ENCODE data around the gene CDX1.

CDX1 gene

DNA sequence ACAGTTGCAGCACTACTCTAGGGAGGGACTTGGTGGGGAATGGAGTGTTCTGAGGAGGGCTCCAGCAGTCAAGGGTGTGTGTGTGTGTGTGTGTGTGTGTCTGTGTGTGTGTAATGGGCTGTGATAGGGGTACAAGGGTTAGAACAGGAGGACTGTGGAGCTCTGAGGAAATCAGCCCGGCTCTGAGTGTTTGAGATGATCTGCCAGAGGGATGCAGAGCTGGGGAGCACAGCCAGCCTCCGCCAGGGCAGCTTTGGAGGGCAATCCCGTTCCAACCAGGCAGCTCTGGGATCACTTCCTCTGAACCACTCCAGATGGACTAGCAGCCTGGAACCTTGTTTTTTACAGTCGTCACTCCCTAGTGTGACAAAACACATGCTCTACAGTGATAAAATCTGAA lies 20.3 kb downstream of the CDX1 start:
- no peaks in the 10 kb centered on the region for H3K9me3 ChIP-seq (ENCODE audit: control insufficient read depth, low read length)
- H3K79me1 ChIP-seq (replicated peaks; ENCODE audit: low read length, poor library complexity, severe bottlenecking) = no peaks in the 10 kb centered on the region
- no peak overlapping the region for H2AFZ ChIP-seq (ENCODE audit: low read depth, low read length)
- no peak overlapping the region for H3K4me2 ChIP-seq (ENCODE audit: low read length, poor library complexity, severe bottlenecking)
- no peak overlapping the region for H2BK15ac ChIP-seq (ENCODE audit: low read depth, poor library complexity, severe bottlenecking)
- WGBS = 63% methylated on average over 3 of the region's 4 CpGs
- H3K27ac ChIP-seq (ENCODE audit: low read length, poor library complexity, severe bottlenecking) = no peak overlapping the region
- H4K91ac ChIP-seq (ENCODE audit: low read length) = no peak overlapping the region
- no peak overlapping the region for H3K14ac ChIP-seq (ENCODE audit: low read length in 2 of 2)
- no peak overlapping the region for H2BK12ac ChIP-seq (ENCODE audit: low read length in 2 of 2)
- no peaks in the 10 kb centered on the region for H3K36me3 ChIP-seq (ENCODE audit: control insufficient read depth in 1 of 2, insufficient read depth in 2 of 2, low read depth in 1 of 2, low read length in 2 of 2)
- H3K18ac ChIP-seq (ENCODE audit: low read depth in 1 of 2, low read length in 2 of 2) = no peak overlapping the region
- DNase-seq = no peak
- no peak overlapping the region for H3K4ac ChIP-seq (ENCODE audit: low read depth in 1 of 2, low read length in 2 of 2)
- no peak overlapping the region for H3K9ac ChIP-seq (ENCODE audit: low read length)
- peaks cover 38 to 47% of the 10 kb centered on the region in 2 experiments for H3K27me3 ChIP-seq (ENCODE audit: control insufficient read depth in 1 of 2, insufficient read depth in 1 of 2, low read length in 2 of 2)
- H3K4me3 ChIP-seq (ENCODE audit: insufficient read depth in 1 of 2, low read depth in 1 of 2, low read length in 2 of 2) = no peak overlapping the region
- H3K23ac ChIP-seq (ENCODE audit: low read length in 2 of 2) = no peak overlapping the region
- H4K8ac ChIP-seq (ENCODE audit: low read length) = no peak overlapping the region
- H2AK5ac ChIP-seq (ENCODE audit: low read length, severe bottlenecking) = no peak overlapping the region
- no peak overlapping the region for H2BK5ac ChIP-seq (ENCODE audit: low read depth, low read length, poor library complexity, severe bottlenecking)
- H3K4me1 ChIP-seq (ENCODE audit: control insufficient read depth, insufficient read depth, low read depth, low read length) = peaks cover 11% of the 10 kb centered on the region
- H2BK120ac ChIP-seq (ENCODE audit: low read depth, low read length) = no peak overlapping the region

DNA sequence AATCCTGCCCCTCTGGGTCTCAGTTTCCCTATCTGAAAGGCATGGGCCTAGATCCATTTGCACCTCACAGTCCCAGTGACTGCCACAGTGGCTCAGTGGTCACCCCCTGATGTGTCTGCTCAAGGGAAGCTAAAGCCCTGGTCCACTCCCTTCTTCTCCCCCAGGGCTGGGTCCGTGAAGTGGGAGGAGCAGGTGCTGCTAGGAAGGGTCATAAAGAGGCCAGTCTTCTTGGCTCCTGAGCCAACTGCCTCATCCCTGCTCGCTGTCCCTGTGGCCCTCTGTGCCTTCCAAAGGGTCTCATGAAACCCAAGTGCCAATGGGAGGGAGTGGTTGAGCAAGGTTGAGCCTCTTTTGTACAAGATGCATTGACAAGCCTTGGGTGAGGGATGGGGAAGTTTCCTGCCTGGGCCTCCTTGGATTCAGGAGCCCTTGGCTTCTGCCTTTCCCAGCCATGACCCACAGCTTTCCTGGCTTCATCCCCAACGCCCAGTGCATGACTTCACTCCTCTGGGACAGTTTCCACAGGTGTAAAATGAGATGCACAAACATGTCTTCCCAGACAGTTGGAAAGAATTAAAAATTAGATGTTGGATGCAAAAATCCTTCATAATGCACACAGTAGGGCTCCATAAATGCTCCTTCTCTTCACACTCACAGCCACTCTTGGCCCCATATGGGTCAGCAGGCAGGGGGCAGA lies 21.7 kb downstream of the CDX1 start:
- no peak overlapping the region for H2BK5ac ChIP-seq (ENCODE audit: low read depth, low read length, poor library complexity, severe bottlenecking)
- H3K27ac ChIP-seq (ENCODE audit: low read length, poor library complexity, severe bottlenecking) = no peak overlapping the region
- H3K79me1 ChIP-seq (replicated peaks; ENCODE audit: low read length, poor library complexity, severe bottlenecking) = no peaks in the 10 kb centered on the region
- H3K4me3 ChIP-seq (ENCODE audit: insufficient read depth in 1 of 2, low read depth in 1 of 2, low read length in 2 of 2) = no peak overlapping the region
- H3K18ac ChIP-seq (ENCODE audit: low read depth in 1 of 2, low read length in 2 of 2) = no peak overlapping the region
- H3K4me2 ChIP-seq (ENCODE audit: low read length, poor library complexity, severe bottlenecking) = no peak overlapping the region
- no peaks in the 10 kb centered on the region for H3K9me3 ChIP-seq (ENCODE audit: control insufficient read depth, low read length)
- no peak overlapping the region for H3K14ac ChIP-seq (ENCODE audit: low read length in 2 of 2)
- H3K4me1 ChIP-seq (ENCODE audit: control insufficient read depth, insufficient read depth, low read depth, low read length) = peaks cover 11% of the 10 kb centered on the region
- H3K23ac ChIP-seq (ENCODE audit: low read length in 2 of 2) = no peak overlapping the region
- H3K9ac ChIP-seq (ENCODE audit: low read length) = no peak overlapping the region
- 78% methylated on average over 3 of the region's 3 CpGs for WGBS
- H4K8ac ChIP-seq (ENCODE audit: low read length) = no peak overlapping the region
- H2BK15ac ChIP-seq (ENCODE audit: low read depth, poor library complexity, severe bottlenecking) = no peak overlapping the region
- no peak overlapping the region for H4K91ac ChIP-seq (ENCODE audit: low read length)
- no peak overlapping the region for H2AK5ac ChIP-seq (ENCODE audit: low read length, severe bottlenecking)
- H3K36me3 ChIP-seq (ENCODE audit: control insufficient read depth in 1 of 2, insufficient read depth in 2 of 2, low read depth in 1 of 2, low read length in 2 of 2) = no peaks in the 10 kb centered on the region
- no peak overlapping the region for H2BK12ac ChIP-seq (ENCODE audit: low read length in 2 of 2)
- H2AFZ ChIP-seq (ENCODE audit: low read depth, low read length) = no peak overlapping the region
- H3K4ac ChIP-seq (ENCODE audit: low read depth in 1 of 2, low read length in 2 of 2) = no peak overlapping the region
- no peak overlapping the region for H2BK120ac ChIP-seq (ENCODE audit: low read depth, low read length)
- peaks cover 52 to 60% of the 10 kb centered on the region in 2 experiments for H3K27me3 ChIP-seq (ENCODE audit: control insufficient read depth in 1 of 2, insufficient read depth in 1 of 2, low read length in 2 of 2)
- DNase-seq = no peak

DNA sequence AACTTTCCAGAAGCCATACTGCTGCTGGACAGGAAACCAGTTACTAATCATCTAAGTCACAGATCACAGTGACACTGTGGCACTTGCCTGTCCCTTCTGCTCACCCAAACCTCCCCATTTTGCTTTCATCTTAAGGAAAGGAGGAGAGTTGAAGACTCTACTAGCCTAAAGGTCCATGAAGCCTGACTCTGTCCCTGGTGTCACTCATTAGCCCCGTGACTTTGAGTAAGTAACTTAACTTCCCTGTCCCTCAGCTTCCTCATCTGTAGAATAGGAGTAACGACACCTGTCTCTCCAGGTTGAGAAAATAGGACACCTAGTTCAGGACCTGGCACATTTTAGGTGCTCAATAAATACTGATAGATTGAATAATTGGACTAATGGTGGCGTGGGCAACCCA lies 22.7 kb downstream of the CDX1 start:
- WGBS = 63% methylated on average over 3 of the region's 3 CpGs
- H3K79me1 ChIP-seq (replicated peaks; ENCODE audit: low read length, poor library complexity, severe bottlenecking) = no peaks in the 10 kb centered on the region

DNA sequence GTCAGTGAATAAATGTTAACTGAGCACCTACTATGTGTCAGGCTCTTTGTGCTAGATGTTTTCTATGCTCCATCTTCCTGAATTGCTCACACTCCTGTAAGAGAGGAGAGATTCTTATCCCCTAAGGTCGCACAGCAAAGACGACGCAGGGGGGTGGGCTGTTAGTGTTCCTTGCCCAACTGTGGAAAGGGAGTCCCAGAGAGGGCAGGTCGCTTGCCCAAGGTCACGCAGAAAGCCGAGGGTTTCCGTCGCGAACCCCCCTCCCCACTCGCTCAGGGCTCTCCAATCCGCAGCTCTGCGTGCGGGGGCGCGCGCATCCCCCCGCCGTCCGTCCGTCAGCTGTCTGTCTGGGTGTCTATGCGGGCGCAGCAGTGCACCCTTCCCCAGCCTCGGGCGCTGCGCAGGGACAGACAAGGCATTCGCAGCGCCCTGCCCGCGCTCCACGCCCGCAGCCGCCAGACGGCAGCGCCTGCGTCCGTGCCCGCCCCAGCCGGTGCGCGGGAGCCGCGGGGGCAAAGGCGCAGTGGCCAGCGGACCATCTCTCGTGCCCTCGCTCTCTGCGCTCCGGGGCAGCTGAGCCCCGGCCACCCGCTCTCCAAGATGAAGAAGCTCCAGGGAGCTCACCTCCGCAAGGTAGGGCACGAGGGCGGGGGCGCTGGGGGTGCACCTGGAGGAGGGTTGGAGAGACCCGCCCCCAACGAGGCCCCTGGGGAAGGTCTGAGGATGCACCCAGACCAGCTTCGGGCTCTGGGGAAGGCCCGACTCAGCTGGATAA lies 23.3 kb downstream of the CDX1 start, which contains the start of gene SLC6A7:
SLC6A7 (plus strand) TSS at position 335 of the 775 bp plus-strand sequence; CDS start at position 601, 266 bp downstream.
- H2AK5ac ChIP-seq (ENCODE audit: low read length, severe bottlenecking) = no peak within 1 kb of the TSS
- no peak within 1 kb of the TSS for H2BK12ac ChIP-seq (ENCODE audit: low read length in 2 of 2)
- H4K91ac ChIP-seq (ENCODE audit: low read length) = no peak within 1 kb of the TSS
- H3K4me2 ChIP-seq (ENCODE audit: low read length, poor library complexity, severe bottlenecking) = peak within 1 kb of the TSS; percentile 45
- H3K4ac ChIP-seq (ENCODE audit: low read depth in 1 of 2, low read length in 2 of 2) = no peak within 1 kb of the TSS
- H4K8ac ChIP-seq (ENCODE audit: low read length) = no peak within 1 kb of the TSS
- no peak for DNase-seq
- WGBS = 3% methylated on average over 55 of the region's 58 CpGs
- H2BK15ac ChIP-seq (ENCODE audit: low read depth, poor library complexity, severe bottlenecking) = no peak within 1 kb of the TSS
- peak within 1 kb of the TSS in 1 of 2 experiments; percentile 36 for H3K14ac ChIP-seq (ENCODE audit: low read length in 2 of 2)
- H3K18ac ChIP-seq (ENCODE audit: low read depth in 1 of 2, low read length in 2 of 2) = no peak within 1 kb of the TSS
- H3K79me1 ChIP-seq (replicated peaks; ENCODE audit: low read length, poor library complexity, severe bottlenecking) = no peaks in the 10 kb centered on the region
- no peak within 1 kb of the TSS for H2AFZ ChIP-seq (ENCODE audit: low read depth, low read length)
- peaks cover 11% of the 10 kb centered on the region for H3K4me1 ChIP-seq (ENCODE audit: control insufficient read depth, insufficient read depth, low read depth, low read length)
- peaks cover 55 to 61% of the 10 kb centered on the region in 2 experiments for H3K27me3 ChIP-seq (ENCODE audit: control insufficient read depth in 1 of 2, insufficient read depth in 1 of 2, low read length in 2 of 2)
- no peak within 1 kb of the TSS for H3K23ac ChIP-seq (ENCODE audit: low read length in 2 of 2)
- H3K4me3 ChIP-seq (ENCODE audit: insufficient read depth in 1 of 2, low read depth in 1 of 2, low read length in 2 of 2) = peak within 1 kb of the TSS in 1 of 2 experiments; percentile 58
- no peak within 1 kb of the TSS for H3K9ac ChIP-seq (ENCODE audit: low read length)
- H3K27ac ChIP-seq (ENCODE audit: low read length, poor library complexity, severe bottlenecking) = no peak within 1 kb of the TSS
- H2BK5ac ChIP-seq (ENCODE audit: low read depth, low read length, poor library complexity, severe bottlenecking) = no peak within 1 kb of the TSS
- no peak within 1 kb of the TSS for H2BK120ac ChIP-seq (ENCODE audit: low read depth, low read length)
- H3K36me3 ChIP-seq (ENCODE audit: control insufficient read depth in 1 of 2, insufficient read depth in 2 of 2, low read depth in 1 of 2, low read length in 2 of 2) = no peaks in the 10 kb centered on the region
- no peaks in the 10 kb centered on the region for H3K9me3 ChIP-seq (ENCODE audit: control insufficient read depth, low read length)

More for the DNA sequence above, 22.7 kb downstream of the CDX1 start:
- H3K4me3 ChIP-seq (ENCODE audit: insufficient read depth in 1 of 2, low read depth in 1 of 2, low read length in 2 of 2) = no peak overlapping the region
- H2AFZ ChIP-seq (ENCODE audit: low read depth, low read length) = no peak overlapping the region
- no peak overlapping the region for H4K91ac ChIP-seq (ENCODE audit: low read length)
- H3K14ac ChIP-seq (ENCODE audit: low read length in 2 of 2) = no peak overlapping the region
- no peak overlapping the region for H2AK5ac ChIP-seq (ENCODE audit: low read length, severe bottlenecking)
- H3K9me3 ChIP-seq (ENCODE audit: control insufficient read depth, low read length) = no peaks in the 10 kb centered on the region
- H3K36me3 ChIP-seq (ENCODE audit: control insufficient read depth in 1 of 2, insufficient read depth in 2 of 2, low read depth in 1 of 2, low read length in 2 of 2) = no peaks in the 10 kb centered on the region
- no peak overlapping the region for H3K18ac ChIP-seq (ENCODE audit: low read depth in 1 of 2, low read length in 2 of 2)
- no peak for DNase-seq
- H3K9ac ChIP-seq (ENCODE audit: low read length) = no peak overlapping the region
- no peak overlapping the region for H3K4me2 ChIP-seq (ENCODE audit: low read length, poor library complexity, severe bottlenecking)
- H3K4me1 ChIP-seq (ENCODE audit: control insufficient read depth, insufficient read depth, low read depth, low read length) = peaks cover 11% of the 10 kb centered on the region
- H2BK12ac ChIP-seq (ENCODE audit: low read length in 2 of 2) = no peak overlapping the region
- H3K23ac ChIP-seq (ENCODE audit: low read length in 2 of 2) = no peak overlapping the region
- peaks cover 55 to 61% of the 10 kb centered on the region in 2 experiments for H3K27me3 ChIP-seq (ENCODE audit: control insufficient read depth in 1 of 2, insufficient read depth in 1 of 2, low read length in 2 of 2)
- H3K27ac ChIP-seq (ENCODE audit: low read length, poor library complexity, severe bottlenecking) = no peak overlapping the region
- H3K4ac ChIP-seq (ENCODE audit: low read depth in 1 of 2, low read length in 2 of 2) = no peak overlapping the region
- H2BK5ac ChIP-seq (ENCODE audit: low read depth, low read length, poor library complexity, severe bottlenecking) = no peak overlapping the region
- H2BK15ac ChIP-seq (ENCODE audit: low read depth, poor library complexity, severe bottlenecking) = no peak overlapping the region
- H4K8ac ChIP-seq (ENCODE audit: low read length) = no peak overlapping the region
- H2BK120ac ChIP-seq (ENCODE audit: low read depth, low read length) = no peak overlapping the region
